ENCODE measurements around the gene NEK10. TPM values are rescaled to one million over a fixed set of nuclear protein-coding genes. Genes with fewer than 3 reads are reported as not detected.

NEK10 gene
- total RNA-seq, 2 experiments from 2014 or later = 0.28 to 1.3 TPM

- Histone ChIP-seq H4K20me1 (ENCODE audit: insufficient read depth, low read length) (no peaks in the 10 kb centered on the region), H3K27ac (ENCODE audit: low read depth, low read length, poor library complexity, severe bottlenecking) (no peak overlapping the region), H3K4me3 (ENCODE audit: low read depth, low read length, poor library complexity, severe bottlenecking) (no peak overlapping the region), H3K4me2 (ENCODE audit: low read length) (no peak overlapping the region), H2AFZ (ENCODE audit: low read length) (no peak overlapping the region), H3K79me2 (ENCODE audit: insufficient read depth, low read depth, low read length) (no peaks in the 10 kb centered on the region), H3K9me2 (ENCODE audit: insufficient read depth, low read length) (no peaks in the 10 kb centered on the region), H3K4me1 (ENCODE audit: insufficient read depth, low read length, poor library complexity, severe bottlenecking) (no peaks in the 10 kb centered on the region), H3K9me3 (ENCODE audit: low read length) (no peaks in the 10 kb centered on the region), H3K36me3 (ENCODE audit: insufficient read depth, low read length) (no peaks in the 10 kb centered on the region)
- ChIA-PET POLR2A (no interaction called here), CTCF (ENCODE audit: unreplicated experiment) (no interaction called here)
- no TSS peak for BruUV-seq (replicated peaks)
- TF ChIP-seq CTCF (conservative IDR thresholded peaks at IDR 0.05; ENCODE audit: low read length) (no peak), EZH2phosphoT487 (IDR thresholded peaks at IDR 0.05; ENCODE audit: borderline replicate concordance, low read depth, low read length) (no peak)
- DNase-seq (ENCODE audit: low spot score) = no peak
- intact Hi-C loops (cut with micrococcal nuclease; ENCODE audit: unreplicated experiment) = no loop called here
Measured at GRCh38 chr3:27219127-27219845, 149.9 kb downstream of the NEK10 start.

- no peak overlapping the region for H3K4me2 ChIP-seq (ENCODE audit: low read length)
- no peaks in the 10 kb centered on the region for H3K36me3 ChIP-seq (ENCODE audit: insufficient read depth, low read length)
- no peak overlapping the region for H3K4me3 ChIP-seq (ENCODE audit: low read depth, low read length, poor library complexity, severe bottlenecking)
- intact Hi-C loops (cut with micrococcal nuclease; ENCODE audit: unreplicated experiment) = no loop called here
- H3K4me1 ChIP-seq (ENCODE audit: insufficient read depth, low read length, poor library complexity, severe bottlenecking) = no peaks in the 10 kb centered on the region
- ChIA-PET POLR2A (interaction anchor here (0.7 kb wide), 1 partner anchor 898 kb away, joined by 3 read pairs; no protein-coding TSS in a partner anchor), CTCF (ENCODE audit: unreplicated experiment) (no interaction called here)
- no peak overlapping the region for H2AFZ ChIP-seq (ENCODE audit: low read length)
- H3K27ac ChIP-seq (ENCODE audit: low read depth, low read length, poor library complexity, severe bottlenecking) = no peak overlapping the region
- H3K79me2 ChIP-seq (ENCODE audit: insufficient read depth, low read depth, low read length) = no peaks in the 10 kb centered on the region
- H4K20me1 ChIP-seq (ENCODE audit: insufficient read depth, low read length) = no peaks in the 10 kb centered on the region
- H3K9me3 ChIP-seq (ENCODE audit: low read length) = no peaks in the 10 kb centered on the region
- DNase-seq (ENCODE audit: low spot score) = no peak
- BruUV-seq (replicated peaks) = no TSS peak
- H3K9me2 ChIP-seq (ENCODE audit: insufficient read depth, low read length) = no peaks in the 10 kb centered on the region
- no peak for TF ChIP-seq EZH2phosphoT487 (IDR thresholded peaks at IDR 0.05; ENCODE audit: borderline replicate concordance, low read depth, low read length)
- no peak for TF ChIP-seq CTCF (conservative IDR thresholded peaks at IDR 0.05; ENCODE audit: low read length)
Measured at GRCh38 chr3:27216955-27217552, 152.1 kb downstream of the NEK10 start.

- no peak for TF ChIP-seq CTCF (conservative IDR thresholded peaks at IDR 0.05; ENCODE audit: low read length)
- Histone ChIP-seq H3K4me1 (ENCODE audit: insufficient read depth, low read length, poor library complexity, severe bottlenecking) (no peaks in the 10 kb centered on the region), H2AFZ (ENCODE audit: low read length) (no peak overlapping the region), H3K4me2 (ENCODE audit: low read length) (no peak overlapping the region), H4K20me1 (ENCODE audit: insufficient read depth, low read length) (no peaks in the 10 kb centered on the region), H3K27ac (ENCODE audit: low read depth, low read length, poor library complexity, severe bottlenecking) (no peak overlapping the region), H3K79me2 (ENCODE audit: insufficient read depth, low read depth, low read length) (no peaks in the 10 kb centered on the region), H3K9me2 (ENCODE audit: insufficient read depth, low read length) (no peaks in the 10 kb centered on the region), H3K4me3 (ENCODE audit: low read depth, low read length, poor library complexity, severe bottlenecking) (no peak overlapping the region), H3K36me3 (ENCODE audit: insufficient read depth, low read length) (no peaks in the 10 kb centered on the region), H3K9me3 (ENCODE audit: low read length) (no peaks in the 10 kb centered on the region)
- CTCF ChIA-PET (ENCODE audit: unreplicated experiment) = no interaction called here
- no peak for DNase-seq (ENCODE audit: low spot score)
- POLR2A ChIA-PET = interaction anchor here (0.7 kb wide), 1 partner anchor 898 kb away, joined by 3 read pairs; no protein-coding TSS in a partner anchor
- no TSS peak for BruUV-seq (replicated peaks)
- intact Hi-C loops (cut with micrococcal nuclease; ENCODE audit: unreplicated experiment) = no loop called here
Measured at GRCh38 chr3:27216295-27216855, 152.8 kb downstream of the NEK10 start.

Data from OCI-LY7 (cell line).